HCT116 (cell line): ENCODE results near the gene KIAA1671. TPM values are rescaled to one million over a fixed set of nuclear protein-coding genes. Genes with fewer than 3 reads are reported as not detected.

Source experiments
- ATAC-seq: fragments of 200-7000 bp; cut with Tn5 transposase; 2 replicates; pipeline ENCODE4 v1.9.1; 2020; ENCODE audit warnings: mild to moderate bottlenecking, moderate library complexity
- BruUV-seq: library from RNA; stranded (reverse); fragments of 400-500 nt; replicated peaks from 2 replicates; lab custom pipeline; 2021; lab: Mats Ljungman, UMichigan
- CTCF ChIA-PET: fragments of 300-600 bp; sonication (Branson Sonifier 250); formaldehyde crosslinking; loops from one replicate; lab custom pipeline; 2021; ENCODE audit warnings: antibody characterized with exemption; lab: Charles Lee
- POLR2A ChIA-PET: fragments of 300-600, 350-600 bp; sonication (Branson Sonifier 250); formaldehyde crosslinking; loops from one replicate; lab custom pipeline; 2021; ENCODE audit warnings: antibody characterized with exemption; lab: Charles Lee
- RAD21 ChIA-PET, 2 experiments: fragments of 300-600 bp; sonication (Branson Sonifier 250); formaldehyde crosslinking; loops; one replicate each; lab custom pipeline; 2023; ENCODE audit warnings: low total read pairs in 2 of 2; ENCODE audit not compliant: uncharacterized antibody in 2 of 2, unreplicated experiment in 2 of 2, low non-redundant PET in 1 of 2; lab: Charles Lee
- DNase-seq: peaks from one replicate; pipeline ENCODE4 v3.0.0-alpha.2; 2010; ENCODE audit warnings: low read depth, low spot score
- H2AFZ ChIP-seq: fragments of 200-600 bp; shearing (Covaris generic), sonication (generic); 2 replicates; pipeline ENCODE4 v1.6.1; 2017; ENCODE audit warnings: low read depth, mixed run types, mixed read lengths, antibody characterized with exemption, low read length; ENCODE audit not compliant: poor library complexity, severe bottlenecking
- H3K27ac ChIP-seq: 2 replicates; pipeline ENCODE4 v1.5.1; 2012; ENCODE audit warnings: low read depth, low read length
- H3K27me3 ChIP-seq: fragments of 200-600 bp; sonication (generic); 2 replicates; pipeline ENCODE4 v1.6.1; 2016; ENCODE audit warnings: mixed run types, low read length, mixed read lengths; ENCODE audit not compliant: insufficient read depth
- H3K36me3 ChIP-seq, 2 experiments: fragments of 200-500 bp in 1 of 2; fragments of 200-600 bp in 1 of 2; sonication (Bioruptor generic) in 1 of 2; sonication (generic) in 1 of 2; 2 replicates each; pipeline versions ENCODE4 v1.5.1 to v1.6.1; 2014 to 2016; ENCODE audit warnings: low read length in 2 of 2, inconsistent platforms in 1 of 2, mixed read lengths in 1 of 2, mixed run types in 1 of 2; ENCODE audit not compliant: insufficient read depth in 2 of 2, control insufficient read depth in 1 of 2
- H3K4me1 ChIP-seq, 2 experiments: fragments of 200-600 bp in 1 of 2; sonication (generic) in 1 of 2; 2 replicates each; pipeline versions ENCODE4 v1.5.1 to v1.6.1; 2012 to 2017; ENCODE audit warnings: low read length in 2 of 2, inconsistent platforms in 1 of 2, mild to moderate bottlenecking in 1 of 2, mixed read lengths in 1 of 2, mixed run types in 1 of 2, moderate library complexity in 1 of 2; ENCODE audit not compliant: insufficient read depth in 2 of 2, control insufficient read depth in 1 of 2
- H3K4me2 ChIP-seq: fragments of 200-600 bp; sonication (generic); 2 replicates; pipeline ENCODE4 v1.6.1; 2017; ENCODE audit warnings: mixed run types, low read length, mixed read lengths
- H3K4me3 ChIP-seq, 2 experiments: fragments of 200-600 bp in 1 of 2; sonication (generic) in 1 of 2; replicated peaks in 1 of 2; 2 replicates each; pipeline ENCODE4 v1.5.1; 2011 to 2016; ENCODE audit warnings: low read length in 2 of 2, control low read depth in 1 of 2, low read depth in 1 of 2, mild to moderate bottlenecking in 1 of 2, mixed read lengths in 1 of 2, mixed run types in 1 of 2
- H3K79me2 ChIP-seq: fragments of 200-600 bp; sonication (generic); 2 replicates; pipeline ENCODE4 v1.6.1; 2017; ENCODE audit warnings: mild to moderate bottlenecking, mixed run types, low read length, moderate library complexity, mixed read lengths; ENCODE audit not compliant: insufficient read depth
- H3K9ac ChIP-seq: fragments of 200-600 bp; sonication (generic); 2 replicates; pipeline ENCODE4 v1.6.1; 2016; ENCODE audit warnings: low read length, mixed read lengths
- H3K9me2 ChIP-seq: fragments of 200-600 bp; sonication (generic), shearing (Covaris generic); 2 replicates; pipeline ENCODE4 v1.6.1; 2017; ENCODE audit warnings: mixed run types, mild to moderate bottlenecking, moderate library complexity; ENCODE audit not compliant: insufficient read depth
- H3K9me3 ChIP-seq, 2 experiments: fragments of 200-500 bp in 1 of 2; fragments of 200-600 bp in 1 of 2; sonication (Bioruptor generic) in 1 of 2; sonication (generic) in 1 of 2; 2 replicates each; pipeline ENCODE4 v1.6.1; 2014 to 2017; ENCODE audit warnings: low read length in 2 of 2, mixed read lengths in 2 of 2, inconsistent platforms in 1 of 2, low read depth in 1 of 2, mild to moderate bottlenecking in 1 of 2, mixed run types in 1 of 2, moderate library complexity in 1 of 2; ENCODE audit not compliant: control insufficient read depth in 1 of 2, insufficient read depth in 1 of 2
- H4K20me1 ChIP-seq: fragments of 200-600 bp; sonication (generic), shearing (Covaris generic); 2 replicates; pipeline ENCODE4 v1.6.1; 2017; ENCODE audit warnings: mixed run types, mild to moderate bottlenecking, moderate library complexity; ENCODE audit not compliant: insufficient read depth
- CTCF ChIP-seq, 3 experiments: fragments of 200-600 bp in 1 of 3; sonication (generic) in 1 of 3; IDR thresholded peaks in 2 of 3; conservative IDR thresholded peaks in 1 of 3; 2 replicates each; pipeline ENCODE4 v1.5.1; 2012 to 2017; ENCODE audit warnings: low read depth in 2 of 3, low read length in 2 of 3, antibody characterized with exemption in 1 of 3, borderline replicate concordance in 1 of 3, control low read depth in 1 of 3, mild to moderate bottlenecking in 1 of 3, mixed read lengths in 1 of 3, mixed run types in 1 of 3, moderate library complexity in 1 of 3; ENCODE audit not compliant: insufficient read depth in 1 of 3
- JUND ChIP-seq: IDR thresholded peaks from 2 replicates; pipeline ENCODE4 v1.6.1; 2012
- MAX ChIP-seq: IDR thresholded peaks from 2 replicates; pipeline ENCODE4 v1.6.1; 2012
- RAD21 ChIP-seq: IDR thresholded peaks from 2 replicates; pipeline ENCODE4 v1.6.1; 2012; ENCODE audit warnings: low read depth, mild to moderate bottlenecking
- REST ChIP-seq: IDR thresholded peaks from 2 replicates; pipeline ENCODE4 v1.6.1; 2012; ENCODE audit warnings: low read depth
- YY1 ChIP-seq: IDR thresholded peaks from 2 replicates; pipeline ENCODE4 v1.6.1; 2011; ENCODE audit warnings: low read length, low read depth, moderate library complexity, mild to moderate bottlenecking; ENCODE audit not compliant: insufficient replicate concordance; ENCODE audit errors: extremely low read depth
- intact Hi-C: fragments of 100-400 bp; cut with micrococcal nuclease; formaldehyde crosslinking; loops from 2 replicates; pipeline ENCODE4 v1.10.0; 2022
- total RNA-seq: library from RNA; stranded (reverse); gene quantifications from one replicate; pipeline ENCODE4 v1.2.1, GENCODE V29; 2021; ENCODE audit not compliant: unreplicated experiment

Gene KIAA1671
- total RNA-seq, 1 experiment from 2014 or later = 36.8 TPM

DNA sequence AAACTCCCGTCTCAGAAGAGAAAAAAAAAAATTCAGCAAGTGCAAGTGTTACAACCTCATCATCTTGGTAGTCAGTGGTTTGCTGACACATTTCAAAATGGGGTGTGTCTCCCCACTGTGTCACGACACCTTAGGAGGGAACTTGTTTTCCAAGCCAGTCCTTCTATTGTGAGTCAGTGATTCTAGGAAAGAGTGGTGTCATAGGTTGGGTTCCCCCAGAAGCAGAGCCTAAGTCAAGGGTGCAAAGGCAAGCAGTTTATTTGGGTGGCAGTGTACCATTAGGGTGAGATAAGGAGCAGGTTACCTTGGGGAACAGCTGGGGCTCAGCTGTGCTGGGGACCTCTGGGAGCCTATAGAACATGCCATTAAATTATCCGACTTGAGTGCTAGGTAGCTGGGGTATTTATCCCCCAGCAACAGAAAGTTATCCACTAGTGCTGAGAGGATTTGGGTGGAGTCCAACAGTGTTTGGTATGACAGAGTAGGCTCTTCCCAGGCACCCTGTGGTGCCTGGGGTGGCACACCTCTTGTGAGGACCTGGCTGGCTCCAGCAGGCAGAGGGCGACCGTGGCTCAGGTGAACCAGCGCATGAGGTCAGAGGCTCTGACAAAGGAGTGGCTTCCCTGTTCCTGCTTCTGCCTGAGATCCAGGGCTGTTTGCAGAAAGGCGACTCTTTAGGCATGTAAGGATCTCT lies 41.7 kb downstream of the KIAA1671 start:
- Histone ChIP-seq H4K20me1 (0 out of 2 replicates have a peak, but pooled peaks cover 3% of the 10 kb centered on the region), H3K36me3 (no peaks in the 10 kb centered on the region), H2AFZ (no peak overlapping the region), H3K27me3 (no peaks in the 10 kb centered on the region), H3K4me3 (peak overlapping the region in 1 of 2 experiments; percentile 11; a peak in 1 of 4 replicates), H3K27ac (peak overlapping the region; percentile 61; the same call in 1 of the 2 replicates), H3K4me2 (peak overlapping the region; percentile 70), H3K9ac (peak overlapping the region; percentile 36), H3K9me3 (no peaks in the 10 kb centered on the region), H3K9me2 (no peaks in the 10 kb centered on the region), H3K4me1 (peaks cover 76 to 84% of the 10 kb centered on the region in 2 experiments), H3K79me2 (peaks cover 25% of the 10 kb centered on the region)
- TF ChIP-seq YY1 (no peak), JUND (0 out of 2 replicates have a peak, but pooled peaks have one; percentile 15), MAX (peak; percentile 33; the same call in 1 of the 2 replicates), REST (no peak), CTCF (IDR thresholded peaks at IDR 0.05 in 2 of 3, conservative IDR thresholded peaks at IDR 0.05 in 1 of 3; ENCODE audit: borderline replicate concordance in 1 of 3, insufficient read depth in 1 of 3, low read depth in 2 of 3, low read length in 2 of 3) (peak; percentile 47 to 57 (median 55)), RAD21 (peak; percentile 76)
- DNase-seq (peak; percentile 73), ATAC-seq (peak; percentile 74)
- BruUV-seq = no TSS peak
- ChIA-PET CTCF (interaction anchor here (0.7 kb wide), 1 partner anchor 44 kb away, joined by 3 read pairs; no protein-coding TSS in a partner anchor), RAD21 (no interaction called here), POLR2A (no interaction called here)
- intact Hi-C loops = loop anchor here (1.0 to 5.0 kb wide), 3 partner anchors 33 to 53 kb away; partner anchors contain the start of gene KIAA1671
